Measurements from ENCODE around the gene CDH2. TPM values are rescaled to one million over a fixed set of nuclear protein-coding genes. Genes with fewer than 3 reads are reported as not detected.

The CDH2 gene
- total RNA-seq, 1 donor = 75.6 TPM

DNA sequence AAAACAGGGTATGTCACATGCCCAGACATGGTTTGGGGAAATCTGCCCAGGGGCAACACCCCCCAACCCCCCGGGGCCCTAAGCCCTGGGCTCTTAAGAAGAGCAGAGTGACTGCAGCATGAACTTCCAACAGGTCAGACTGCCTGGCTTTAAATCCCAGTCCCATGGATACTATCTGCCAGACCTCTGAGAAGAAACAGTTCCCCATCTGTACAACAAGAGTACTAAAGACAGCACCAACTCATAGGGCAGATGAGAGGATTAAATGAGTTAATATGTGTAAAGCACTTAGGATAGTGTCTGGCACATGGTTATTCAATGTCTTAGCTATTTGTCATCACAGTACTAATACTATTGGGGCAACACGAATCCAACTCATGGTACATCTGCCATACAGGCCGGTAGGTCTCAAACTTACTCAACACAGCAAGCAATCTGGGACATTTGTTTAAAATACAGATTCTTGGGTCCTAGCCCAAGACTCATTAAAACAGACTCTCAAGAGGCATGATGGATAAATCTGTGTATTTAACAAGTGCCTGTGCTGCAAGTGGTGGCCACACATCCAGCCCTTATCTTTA lies 23.4 kb downstream of the CDH2 start:
- TF ChIP-seq, protein P1, sequence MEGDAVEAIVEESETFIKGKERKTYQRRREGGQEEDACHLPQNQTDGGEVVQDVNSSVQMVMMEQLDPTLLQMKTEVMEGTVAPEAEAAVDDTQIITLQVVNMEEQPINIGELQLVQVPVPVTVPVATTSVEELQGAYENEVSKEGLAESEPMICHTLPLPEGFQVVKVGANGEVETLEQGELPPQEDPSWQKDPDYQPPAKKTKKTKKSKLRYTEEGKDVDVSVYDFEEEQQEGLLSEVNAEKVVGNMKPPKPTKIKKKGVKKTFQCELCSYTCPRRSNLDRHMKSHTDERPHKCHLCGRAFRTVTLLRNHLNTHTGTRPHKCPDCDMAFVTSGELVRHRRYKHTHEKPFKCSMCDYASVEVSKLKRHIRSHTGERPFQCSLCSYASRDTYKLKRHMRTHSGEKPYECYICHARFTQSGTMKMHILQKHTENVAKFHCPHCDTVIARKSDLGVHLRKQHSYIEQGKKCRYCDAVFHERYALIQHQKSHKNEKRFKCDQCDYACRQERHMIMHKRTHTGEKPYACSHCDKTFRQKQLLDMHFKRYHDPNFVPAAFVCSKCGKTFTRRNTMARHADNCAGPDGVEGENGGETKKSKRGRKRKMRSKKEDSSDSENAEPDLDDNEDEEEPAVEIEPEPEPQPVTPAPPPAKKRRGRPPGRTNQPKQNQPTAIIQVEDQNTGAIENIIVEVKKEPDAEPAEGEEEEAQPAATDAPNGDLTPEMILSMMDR (IDR thresholded peaks at IDR 0.05; ENCODE audit: extremely low read depth, low read depth, low read length) = no peak
- Histone ChIP-seq H3K4me2 (ENCODE audit: insufficient read depth, low read length) (no peak overlapping the region), H4K20me1 (ENCODE audit: insufficient read depth, low read length) (peaks cover 32% of the 10 kb centered on the region), H3K4me1 (ENCODE audit: insufficient read depth, low read length) (peaks cover 7% of the 10 kb centered on the region), H3K36me3 (ENCODE audit: insufficient read depth, low read length) (no peaks in the 10 kb centered on the region), H3K79me2 (ENCODE audit: insufficient read depth, low read length) (peaks cover 98% of the 10 kb centered on the region), H3K9me3 (ENCODE audit: low read depth, low read length) (no peaks in the 10 kb centered on the region), H3K27me3 (ENCODE audit: insufficient read depth, low read length) (no peaks in the 10 kb centered on the region), H3K27ac (ENCODE audit: low read depth, low read length) (no peak overlapping the region), H3K4me3 (ENCODE audit: insufficient read depth, low read length) (no peak overlapping the region), H2AFZ (ENCODE audit: low read length) (no peak overlapping the region)
- DNase-seq (ENCODE audit: insufficient read length, low spot score, missing footprints) = no peak

- no peak overlapping the region for H3K4me3 ChIP-seq (ENCODE audit: insufficient read depth, low read length)
- no peak overlapping the region for H3K4me2 ChIP-seq (ENCODE audit: insufficient read depth, low read length)
- no peaks in the 10 kb centered on the region for H3K36me3 ChIP-seq (ENCODE audit: insufficient read depth, low read length)
- no peak for DNase-seq (ENCODE audit: insufficient read length, low spot score, missing footprints)
- H3K27me3 ChIP-seq (ENCODE audit: insufficient read depth, low read length) = no peaks in the 10 kb centered on the region
- H3K9me3 ChIP-seq (ENCODE audit: low read depth, low read length) = no peaks in the 10 kb centered on the region
- H3K79me2 ChIP-seq (ENCODE audit: insufficient read depth, low read length) = peaks cover 96% of the 10 kb centered on the region
- H2AFZ ChIP-seq (ENCODE audit: low read length) = no peak overlapping the region
- TF ChIP-seq, protein P1 (IDR thresholded peaks at IDR 0.05; ENCODE audit: extremely low read depth, low read depth, low read length) = no peak
- peaks cover 26% of the 10 kb centered on the region for H4K20me1 ChIP-seq (ENCODE audit: insufficient read depth, low read length)
- peaks cover 6% of the 10 kb centered on the region for H3K4me1 ChIP-seq (ENCODE audit: insufficient read depth, low read length)
- no peak overlapping the region for H3K27ac ChIP-seq (ENCODE audit: low read depth, low read length)
Observed at GRCh38 chr18:28152754-28153153, 24.2 kb downstream of the CDH2 start.

GRCh38 chr18:28152354-28152753 lies 24.6 kb downstream of the CDH2 start:
- H4K20me1 ChIP-seq (ENCODE audit: insufficient read depth, low read length) = peaks cover 26% of the 10 kb centered on the region

GRCh38 chr18:28151434-28151833 lies 25.5 kb downstream of the CDH2 start:
- H3K36me3 ChIP-seq (ENCODE audit: insufficient read depth, low read length) = no peaks in the 10 kb centered on the region
- H3K9me3 ChIP-seq (ENCODE audit: low read depth, low read length) = no peaks in the 10 kb centered on the region
- DNase-seq (ENCODE audit: insufficient read length, low spot score, missing footprints) = no peak
- TF ChIP-seq, protein P1 (IDR thresholded peaks at IDR 0.05; ENCODE audit: extremely low read depth, low read depth, low read length) = no peak
- H4K20me1 ChIP-seq (ENCODE audit: insufficient read depth, low read length) = peaks cover 19% of the 10 kb centered on the region
- no peak overlapping the region for H2AFZ ChIP-seq (ENCODE audit: low read length)
- H3K27ac ChIP-seq (ENCODE audit: low read depth, low read length) = no peak overlapping the region
- no peaks in the 10 kb centered on the region for H3K27me3 ChIP-seq (ENCODE audit: insufficient read depth, low read length)
- H3K79me2 ChIP-seq (ENCODE audit: insufficient read depth, low read length) = peaks cover 94% of the 10 kb centered on the region
- no peak overlapping the region for H3K4me2 ChIP-seq (ENCODE audit: insufficient read depth, low read length)
- H3K4me1 ChIP-seq (ENCODE audit: insufficient read depth, low read length) = peaks cover 10% of the 10 kb centered on the region
- no peak overlapping the region for H3K4me3 ChIP-seq (ENCODE audit: insufficient read depth, low read length)

More at GRCh38 chr18:28152354-28152753, 24.6 kb downstream of the CDH2 start:
- no peak overlapping the region for H2AFZ ChIP-seq (ENCODE audit: low read length)
- no peaks in the 10 kb centered on the region for H3K9me3 ChIP-seq (ENCODE audit: low read depth, low read length)
- no peak for DNase-seq (ENCODE audit: insufficient read length, low spot score, missing footprints)
- no peak overlapping the region for H3K4me3 ChIP-seq (ENCODE audit: insufficient read depth, low read length)
- peaks cover 96% of the 10 kb centered on the region for H3K79me2 ChIP-seq (ENCODE audit: insufficient read depth, low read length)
- TF ChIP-seq, protein P1 (IDR thresholded peaks at IDR 0.05; ENCODE audit: extremely low read depth, low read depth, low read length) = no peak
- no peak overlapping the region for H3K4me2 ChIP-seq (ENCODE audit: insufficient read depth, low read length)
- peaks cover 10% of the 10 kb centered on the region for H3K4me1 ChIP-seq (ENCODE audit: insufficient read depth, low read length)
- no peaks in the 10 kb centered on the region for H3K27me3 ChIP-seq (ENCODE audit: insufficient read depth, low read length)
- H3K36me3 ChIP-seq (ENCODE audit: insufficient read depth, low read length) = no peaks in the 10 kb centered on the region
- no peak overlapping the region for H3K27ac ChIP-seq (ENCODE audit: low read depth, low read length)
